Measurements from ENCODE around the gene SAA2. TPM values are rescaled to one million over a fixed set of nuclear protein-coding genes. Genes with fewer than 3 reads are reported as not detected.

SAA2 gene
- polyA plus RNA-seq, 1 donor (not counting 4 experiments of a cell fraction or from before 2014, with no cell fraction given): 1.2 TPM

Small RNA genes within 50 kb of the gene (small RNA-seq; reads per million reads assigned to genes)
- gene RNA5SP333 (ENCODE audit: insufficient read length in 3 of 3, low read depth in 3 of 3, low replicate concordance in 1 of 3) (0 reads per million in 3 experiments), gene RNA5SP334 (ENCODE audit: insufficient read length in 3 of 3, low read depth in 3 of 3, low replicate concordance in 1 of 3) (0 reads per million in 3 experiments)

Other genes starting within 250 kb of the SAA2 start
- gene SERGEF, start 235.6 kb downstream of the SAA2 start, polyA plus RNA-seq: 11.8 to 20.6 TPM (median 15.6 TPM) in 3 replicates
- gene TPH1, start 202.4 kb downstream of the SAA2 start, polyA plus RNA-seq: 0.09 to 0.23 TPM (median 0.22 TPM) in 3 replicates
- 15.8 to 28.3 TPM (median 22.6 TPM) in 3 replicates for gene SAAL1, start 142.6 kb downstream of the SAA2 start, polyA plus RNA-seq
- 2.9 to 5.2 TPM (median 3.1 TPM) in 3 replicates for gene MRGPRX3, start 116.1 kb downstream of the SAA2 start, polyA plus RNA-seq
- 0.05 to 0.18 TPM (median 0.08 TPM) in 3 replicates for gene MRGPRX4, start 75.8 kb downstream of the SAA2 start, polyA plus RNA-seq
- gene SAA4, start 11.9 kb downstream of the SAA2 start, polyA plus RNA-seq: 0.17 TPM in 1 of 3 replicates, not detected in the others
- gene SAA1, start 17.6 kb upstream of the SAA2 start, polyA plus RNA-seq: 25.6 to 94.6 TPM (median 27.5 TPM) in 3 replicates
- gene HPS5, start 73.5 kb upstream of the SAA2 start, polyA plus RNA-seq: 15.0 to 23.2 TPM (median 20.9 TPM) in 3 replicates
- gene GTF2H1, start 73.9 kb upstream of the SAA2 start, polyA plus RNA-seq: 30.2 to 43.1 TPM (median 42.1 TPM) in 3 replicates
- 1,969 to 3,668 TPM (median 2,339 TPM) in 3 replicates for gene LDHA, start 145.9 kb upstream of the SAA2 start, polyA plus RNA-seq
- gene LDHC, start 163.7 kb upstream of the SAA2 start, polyA plus RNA-seq: 0.10 TPM in 1 of 3 replicates, not detected in the others
- gene LDHAL6A, start 207.2 kb upstream of the SAA2 start, polyA plus RNA-seq: not detected in 3 replicates